GM12873 (cell line): Measurements from ENCODE around the gene VGLL2.

Experiments used
- TF ChIP-seq, protein P1 (sequence below): IDR thresholded peaks from 2 replicates; pipeline ENCODE4 v1.5.1; 2012; ENCODE audit warnings: low read depth, mild to moderate bottlenecking, moderate library complexity, low read length, control low read depth; ENCODE audit not compliant: insufficient read depth; ENCODE audit errors: missing control alignments

The VGLL2 gene

DNA sequence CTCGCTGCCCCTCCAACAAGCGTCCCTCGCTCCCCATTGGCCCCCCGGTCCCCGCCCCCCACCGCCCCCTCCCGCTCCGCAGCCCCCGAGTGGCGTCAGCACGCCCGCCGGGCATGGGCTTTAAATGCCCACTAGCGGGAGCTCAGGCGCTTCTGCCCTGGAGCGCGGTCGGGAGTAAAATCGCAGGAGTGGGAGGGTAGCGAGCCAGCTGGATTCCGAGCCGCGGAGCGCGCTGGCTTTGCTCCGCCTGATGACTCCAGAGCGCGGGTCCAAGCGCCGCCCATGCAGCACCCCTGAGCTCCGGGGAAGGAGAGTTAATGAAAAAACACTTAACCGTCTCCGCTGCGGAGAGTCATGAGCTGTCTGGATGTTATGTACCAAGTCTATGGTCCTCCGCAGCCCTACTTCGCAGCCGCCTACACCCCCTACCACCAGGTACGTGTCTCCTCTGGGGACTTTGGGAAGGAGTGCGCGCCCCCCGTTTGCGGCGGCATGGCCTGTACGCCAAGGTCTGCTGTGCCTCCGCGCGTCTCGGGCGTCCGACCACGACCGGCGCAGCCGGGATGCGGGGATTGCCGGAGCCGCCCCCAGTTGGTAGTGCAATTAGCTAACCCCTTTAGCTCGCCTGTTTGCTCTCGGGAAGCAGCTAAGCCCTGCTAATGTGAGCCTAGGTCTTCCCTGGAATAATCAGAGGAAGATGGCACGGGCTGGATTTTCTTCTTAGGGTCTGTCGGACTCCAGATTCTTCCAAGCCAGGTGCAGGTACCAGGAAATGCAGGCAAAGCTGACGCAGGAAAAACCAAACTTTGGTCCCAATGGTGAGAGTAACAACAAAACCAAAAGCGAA, at the start of gene VGLL2:
TSS of gene VGLL2 (plus strand) at position 149 of the 847 bp plus-strand sequence. CDS start at position 355, 206 bp downstream.
- TF ChIP-seq, protein P1, sequence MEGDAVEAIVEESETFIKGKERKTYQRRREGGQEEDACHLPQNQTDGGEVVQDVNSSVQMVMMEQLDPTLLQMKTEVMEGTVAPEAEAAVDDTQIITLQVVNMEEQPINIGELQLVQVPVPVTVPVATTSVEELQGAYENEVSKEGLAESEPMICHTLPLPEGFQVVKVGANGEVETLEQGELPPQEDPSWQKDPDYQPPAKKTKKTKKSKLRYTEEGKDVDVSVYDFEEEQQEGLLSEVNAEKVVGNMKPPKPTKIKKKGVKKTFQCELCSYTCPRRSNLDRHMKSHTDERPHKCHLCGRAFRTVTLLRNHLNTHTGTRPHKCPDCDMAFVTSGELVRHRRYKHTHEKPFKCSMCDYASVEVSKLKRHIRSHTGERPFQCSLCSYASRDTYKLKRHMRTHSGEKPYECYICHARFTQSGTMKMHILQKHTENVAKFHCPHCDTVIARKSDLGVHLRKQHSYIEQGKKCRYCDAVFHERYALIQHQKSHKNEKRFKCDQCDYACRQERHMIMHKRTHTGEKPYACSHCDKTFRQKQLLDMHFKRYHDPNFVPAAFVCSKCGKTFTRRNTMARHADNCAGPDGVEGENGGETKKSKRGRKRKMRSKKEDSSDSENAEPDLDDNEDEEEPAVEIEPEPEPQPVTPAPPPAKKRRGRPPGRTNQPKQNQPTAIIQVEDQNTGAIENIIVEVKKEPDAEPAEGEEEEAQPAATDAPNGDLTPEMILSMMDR: no peak

DNA sequence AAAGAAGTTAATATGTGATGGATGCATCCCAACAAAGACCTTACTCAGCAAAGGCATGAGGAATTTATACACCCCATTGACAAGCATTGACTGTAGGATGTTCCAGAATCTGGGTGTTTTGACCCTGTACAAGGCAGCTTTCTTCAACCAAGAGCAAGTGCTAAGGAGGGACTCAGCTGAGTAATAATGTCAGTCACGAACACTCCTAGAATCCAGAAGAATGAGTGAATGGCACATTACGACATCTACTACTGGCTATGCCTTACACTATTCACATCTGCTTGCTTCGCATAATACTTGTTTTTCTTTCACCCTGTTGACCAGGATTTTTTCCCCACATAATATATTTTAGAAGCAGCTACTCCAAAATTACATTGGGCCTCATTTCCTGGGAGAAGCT, 42.5 kb upstream of the VGLL2 start:
- TF ChIP-seq, protein P1: no peak

DNA sequence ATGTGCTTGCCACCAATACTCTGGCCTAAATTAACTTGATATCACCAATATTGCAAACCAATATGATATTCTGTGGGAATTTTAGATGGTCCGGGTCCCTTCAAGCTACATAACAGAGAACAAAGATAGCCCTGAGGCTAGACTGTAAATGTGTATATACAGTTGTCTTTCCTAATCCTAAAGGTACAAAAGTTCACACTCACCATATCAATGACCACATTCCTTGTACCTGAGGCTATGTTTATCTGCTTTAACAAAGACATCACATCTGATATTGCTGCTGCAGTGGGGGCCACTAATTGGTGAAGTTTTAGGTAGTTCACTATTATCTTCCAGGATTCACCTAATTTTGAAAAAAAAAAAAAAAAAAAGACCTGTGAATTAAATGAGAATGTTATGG, 38.6 kb upstream of the VGLL2 start:
- TF ChIP-seq, protein P1: no peak

GRCh38 chr6:117227245-117227962, 38.0 kb upstream of the VGLL2 start:
- TF ChIP-seq, protein P1: no peak

- TF ChIP-seq, protein P1: no peak
Observed at GRCh38 chr6:117228202-117228601, 37.2 kb upstream of the VGLL2 start.

GRCh38 chr6:117229870-117230269, 35.5 kb upstream of the VGLL2 start:
- TF ChIP-seq, protein P1: no peak

- TF ChIP-seq, protein P1: no peak
Observed at GRCh38 chr6:117231466-117231865, 33.9 kb upstream of the VGLL2 start.
